ENCODE results near the gene MOB3B.

DNA sequence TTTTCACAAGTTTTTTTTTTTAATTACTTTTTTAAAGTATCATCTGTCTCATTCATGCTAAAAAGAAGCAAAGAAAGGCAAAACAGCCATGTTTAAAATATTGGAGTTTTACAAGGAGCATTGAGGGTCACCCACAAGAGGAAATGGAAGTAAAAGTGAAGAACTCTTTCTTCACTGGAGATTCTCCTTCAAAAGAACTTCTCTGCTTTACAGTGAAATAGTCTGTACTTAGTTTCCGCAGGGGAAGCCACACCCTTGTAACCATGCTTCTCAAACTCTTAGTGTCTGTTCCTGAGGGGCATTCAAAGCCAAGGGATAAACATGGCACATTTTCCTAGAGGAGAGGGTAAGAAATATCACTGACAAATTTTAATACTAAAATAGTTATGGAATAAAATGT, 35.1 kb upstream of the MOB3B start:
- no peak for TF ChIP-seq PPARA (CRISPR knock-in tag; IDR thresholded peaks at IDR 0.05; ENCODE audit: borderline replicate concordance)
- TF ChIP-seq ZNF8 (CRISPR knock-in tag; IDR thresholded peaks at IDR 0.05), result no peak
- TF ChIP-seq, protein P1, sequence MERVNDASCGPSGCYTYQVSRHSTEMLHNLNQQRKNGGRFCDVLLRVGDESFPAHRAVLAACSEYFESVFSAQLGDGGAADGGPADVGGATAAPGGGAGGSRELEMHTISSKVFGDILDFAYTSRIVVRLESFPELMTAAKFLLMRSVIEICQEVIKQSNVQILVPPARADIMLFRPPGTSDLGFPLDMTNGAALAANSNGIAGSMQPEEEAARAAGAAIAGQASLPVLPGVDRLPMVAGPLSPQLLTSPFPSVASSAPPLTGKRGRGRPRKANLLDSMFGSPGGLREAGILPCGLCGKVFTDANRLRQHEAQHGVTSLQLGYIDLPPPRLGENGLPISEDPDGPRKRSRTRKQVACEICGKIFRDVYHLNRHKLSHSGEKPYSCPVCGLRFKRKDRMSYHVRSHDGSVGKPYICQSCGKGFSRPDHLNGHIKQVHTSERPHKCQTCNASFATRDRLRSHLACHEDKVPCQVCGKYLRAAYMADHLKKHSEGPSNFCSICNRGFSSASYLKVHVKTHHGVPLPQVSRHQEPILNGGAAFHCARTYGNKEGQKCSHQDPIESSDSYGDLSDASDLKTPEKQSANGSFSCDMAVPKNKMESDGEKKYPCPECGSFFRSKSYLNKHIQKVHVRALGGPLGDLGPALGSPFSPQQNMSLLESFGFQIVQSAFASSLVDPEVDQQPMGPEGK (CRISPR knock-in tag; IDR thresholded peaks at IDR 0.05; ENCODE audit: borderline replicate concordance), result no peak
- no peak for TF ChIP-seq ZNF70 (CRISPR knock-in tag; IDR thresholded peaks at IDR 0.05)
- TF ChIP-seq TOX (CRISPR knock-in tag; IDR thresholded peaks at IDR 0.05; ENCODE audit: borderline replicate concordance), result no peak
- TF ChIP-seq ZFP30 (CRISPR knock-in tag; IDR thresholded peaks at IDR 0.05), result no peak
- TF ChIP-seq CSRNP3 (CRISPR knock-in tag; IDR thresholded peaks at IDR 0.05), result no peak
- no peak for TF ChIP-seq SNAI2 (CRISPR knock-in tag; IDR thresholded peaks at IDR 0.05)
- TF ChIP-seq ARNTL (CRISPR knock-in tag; IDR thresholded peaks at IDR 0.05; ENCODE audit: borderline replicate concordance, low read depth), result no peak

Measured in SK-N-SH treated with all-trans-retinoic acid at 6 μM for 48 hours (cell line).